Stimulated activated CD8-positive, alpha-beta memory T cell treated with anti-CD3 and anti-CD28 coated beads, Interleukin-12 subunit alpha, Interleukin-12 subunit beta, amount 100 ng/mL, for 4 hours (primary cell): ENCODE results near the gene KEL.

Experiments
- DNase-seq: peaks from one replicate; pipeline ENCODE4 v3.0.0-alpha.2; 2020; ENCODE audit warnings: low read depth

KEL gene

GRCh38 chr7:142896741-142897379 is 65.3 kb downstream of the KEL start:
- DNase-seq, result no peak

DNA sequence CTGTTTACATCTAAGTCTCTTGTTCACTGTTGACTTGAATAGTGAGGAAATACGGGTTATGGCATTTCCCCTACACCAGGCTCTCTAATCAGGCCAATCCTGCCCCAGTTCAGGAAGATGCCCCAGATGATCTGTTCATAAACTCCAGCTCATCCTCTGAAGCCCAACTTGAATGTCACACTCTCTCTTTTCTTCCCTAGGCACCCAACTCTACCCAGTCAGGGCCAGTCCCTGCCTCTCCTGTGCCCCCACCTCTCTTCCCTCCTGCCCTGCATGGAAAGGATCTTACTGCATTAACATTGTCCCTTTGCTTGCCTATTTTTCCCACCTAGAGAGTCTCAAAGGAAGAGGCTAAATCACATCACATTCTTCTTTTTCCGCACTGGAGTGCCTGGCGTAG is 66.0 kb downstream of the KEL start:
- DNase-seq, result no peak

DNA sequence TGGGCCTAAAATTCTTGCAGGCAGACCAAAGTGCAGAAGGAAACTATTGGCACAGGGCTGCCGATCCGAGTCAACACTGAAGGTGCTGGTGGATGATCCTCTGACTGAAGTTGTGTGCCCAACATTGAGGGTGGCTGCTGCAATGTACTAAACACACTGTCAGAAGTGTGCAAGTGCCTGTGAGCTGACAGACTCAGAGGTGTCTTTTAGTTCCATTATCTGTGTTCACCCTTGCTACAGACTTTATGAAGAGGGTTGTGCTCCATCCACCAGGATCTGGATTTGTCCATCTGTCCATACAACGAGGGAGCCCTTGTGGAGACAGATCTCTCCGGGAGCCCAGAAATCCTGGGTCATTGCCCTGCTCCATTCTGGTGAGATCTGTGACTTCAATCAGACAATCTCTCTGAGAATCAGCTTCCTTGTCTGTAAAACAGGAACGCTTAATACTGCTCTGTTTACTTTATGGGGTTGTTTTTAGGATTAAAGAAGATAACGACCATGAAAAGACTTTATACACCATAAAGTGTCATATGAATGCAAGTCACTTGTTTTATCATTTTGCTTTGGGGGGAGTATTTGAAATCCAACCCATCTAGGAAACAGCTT is 67.1 kb downstream of the KEL start:
- no peak for DNase-seq

GRCh38 chr7:142894112-142894984 is 67.8 kb downstream of the KEL start:
- no peak for DNase-seq

GRCh38 chr7:142892951-142893350 is 69.2 kb downstream of the KEL start:
- DNase-seq, result no peak

DNA sequence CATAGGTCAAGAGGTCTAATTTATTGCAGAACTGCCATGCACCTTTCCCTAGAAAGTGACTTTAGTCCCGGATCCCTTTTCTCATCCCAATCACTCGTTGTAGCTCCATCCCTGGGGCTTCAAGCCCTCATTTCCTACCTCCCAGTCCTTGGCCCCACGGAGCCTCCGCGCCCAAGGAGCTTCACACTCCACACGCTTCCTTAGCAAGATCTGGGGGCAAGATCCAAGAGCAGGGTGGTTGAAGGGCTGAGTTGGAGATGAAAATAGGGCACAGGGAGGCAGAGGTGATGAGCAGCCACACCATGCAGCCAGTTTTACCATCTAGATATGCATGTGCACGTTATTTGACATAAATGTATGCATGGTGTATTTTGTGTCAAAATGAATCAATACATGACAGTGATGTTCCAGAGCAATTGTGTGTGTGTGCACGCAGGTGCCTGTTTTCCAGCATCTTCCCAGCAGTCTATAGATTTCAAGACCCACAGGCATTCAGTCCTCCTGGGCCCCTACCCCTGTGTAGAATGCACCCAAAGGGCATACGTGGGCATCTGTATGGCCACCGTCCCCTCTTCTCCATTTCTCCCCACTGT is 70.6 kb downstream of the KEL start:
- DNase-seq, result no peak
